ENCODE measurements around the gene IGSF6.
A peak's percentile ranks its signal among the peaks of the same experiment; 100 is the strongest.
"Not testable (repeated sequence)": the region's sequence is repeated elsewhere in the genome, so short reads cannot be mapped to it uniquely, and the experiment has no call there.

Gene IGSF6

GRCh38 chr16:21628772-21629171, 23.6 kb downstream of the IGSF6 start:
- DNase-seq, result no peak

GRCh38 chr16:21628121-21628726, 24.2 kb downstream of the IGSF6 start:
- DNase-seq, result no peak

DNA sequence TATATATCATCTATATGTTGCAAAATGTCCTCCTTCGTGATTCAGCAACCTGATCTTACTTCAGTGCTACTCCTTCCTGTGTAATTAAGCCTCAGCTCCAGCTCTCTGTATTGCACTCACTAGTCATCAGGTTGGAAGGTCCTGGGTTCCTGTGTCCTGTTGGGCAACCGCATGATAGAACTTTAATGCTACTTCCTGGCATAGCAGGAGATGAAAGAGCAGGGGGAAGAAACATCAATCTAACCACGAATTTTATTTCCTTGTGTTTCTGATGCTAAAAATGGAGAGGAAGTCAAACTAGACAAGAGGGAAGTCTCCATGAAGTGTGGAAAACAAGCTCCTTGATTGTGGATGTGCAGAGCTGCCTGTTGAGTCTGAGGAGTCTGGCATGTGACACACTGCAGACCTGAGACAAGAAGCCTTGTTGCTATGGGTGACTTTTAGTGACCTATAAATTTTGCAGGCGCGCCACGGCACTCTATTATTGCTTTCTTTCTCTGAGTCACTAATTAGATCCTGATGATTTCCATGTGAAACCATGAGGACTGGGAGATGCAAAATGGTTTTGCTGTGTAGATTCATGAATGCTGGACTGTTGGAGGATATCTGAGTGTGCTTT, 25.6 kb downstream of the IGSF6 start:
- peak; percentile 88 to 90 for DNase-seq

DNA sequence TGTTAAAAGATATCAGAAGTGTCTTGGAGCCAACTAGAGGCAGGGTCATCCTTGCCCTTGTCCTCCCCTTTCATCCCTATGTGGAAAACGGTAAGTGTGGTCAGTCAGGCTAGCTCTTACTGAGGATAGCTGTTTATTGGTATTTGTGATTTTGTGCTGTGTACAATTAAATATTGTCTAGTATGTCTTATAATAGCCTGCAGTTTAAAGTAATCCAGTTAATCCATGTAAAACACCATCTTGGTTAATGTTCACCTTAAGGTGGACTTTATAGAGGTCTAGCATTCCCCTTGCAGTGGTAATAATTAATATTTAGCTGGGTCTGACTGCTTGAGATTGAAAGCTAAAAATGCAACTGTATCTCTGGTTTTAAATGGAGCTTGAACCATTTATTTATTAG, 27.4 kb downstream of the IGSF6 start:
- DNase-seq, result no peak

DNA sequence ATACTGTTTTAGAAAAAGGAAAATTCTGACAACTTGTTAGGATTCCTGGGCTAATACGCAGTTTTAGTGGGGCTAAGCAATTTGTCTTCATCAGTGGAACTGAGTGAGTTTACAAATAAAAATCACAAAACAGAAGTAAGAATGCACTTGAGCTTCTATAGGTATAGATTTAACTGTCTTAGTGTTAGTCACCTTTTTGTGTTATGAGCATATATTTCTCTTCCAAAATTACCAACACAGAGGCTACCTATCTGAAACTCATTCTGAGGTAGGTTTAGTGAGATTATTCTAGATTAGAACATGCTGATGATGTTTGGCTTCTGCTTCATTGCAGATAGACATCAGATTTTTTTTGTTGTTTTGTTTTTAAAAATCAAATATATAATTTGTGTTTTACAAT, 29.9 kb downstream of the IGSF6 start:
- DNase-seq, result no peak

DNA sequence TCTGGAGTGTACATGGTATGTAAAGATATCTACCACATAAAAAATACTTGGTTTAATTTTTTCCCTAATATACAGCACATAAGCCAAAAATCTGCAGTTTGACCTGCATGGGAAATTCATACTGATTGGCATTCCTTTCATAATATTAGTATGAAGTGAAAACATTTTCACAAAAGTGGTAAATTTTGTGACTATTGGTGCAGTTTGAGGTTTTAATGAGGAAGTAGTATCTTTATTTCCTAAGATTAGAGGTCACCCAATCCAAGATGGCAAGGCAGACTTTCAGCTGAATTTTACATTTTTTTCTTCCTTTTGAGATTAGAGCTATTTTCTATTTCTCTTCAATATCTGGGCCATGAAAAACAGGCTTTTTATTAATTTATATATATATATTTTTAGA, 31.8 kb downstream of the IGSF6 start:
- DNase-seq, result no peak

DNA sequence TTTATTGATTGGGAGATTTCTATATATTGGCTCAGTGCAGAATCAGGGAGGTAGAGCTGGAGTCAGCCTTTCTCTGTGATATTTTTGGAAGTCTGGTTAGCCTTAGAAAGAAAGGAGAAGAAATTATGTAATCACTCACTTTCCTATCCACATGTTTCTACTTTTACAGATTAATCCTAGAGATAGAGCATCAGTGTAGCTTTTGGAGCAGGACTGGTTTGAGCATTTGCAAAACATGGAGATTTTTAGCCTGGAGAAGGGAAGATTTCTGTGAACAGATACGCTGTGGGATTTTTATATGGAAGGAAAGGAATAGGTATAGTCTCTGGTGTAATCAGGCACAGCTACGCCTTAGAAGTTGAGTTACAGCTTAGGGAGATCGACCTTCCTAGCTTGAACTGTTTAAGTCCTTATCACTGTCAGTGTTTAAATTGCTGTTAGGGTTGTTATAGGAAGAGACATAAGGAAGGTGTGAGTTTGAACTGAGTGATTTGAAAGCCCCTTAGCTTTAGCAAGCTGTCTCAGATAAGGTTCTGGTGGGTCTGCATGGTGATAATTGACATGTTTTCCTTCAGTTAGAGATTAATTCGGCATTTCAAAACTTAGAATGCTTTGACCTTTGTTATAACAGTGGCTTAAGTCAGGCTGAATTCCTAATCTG, 32.5 kb downstream of the IGSF6 start:
- no peak for DNase-seq

DNA sequence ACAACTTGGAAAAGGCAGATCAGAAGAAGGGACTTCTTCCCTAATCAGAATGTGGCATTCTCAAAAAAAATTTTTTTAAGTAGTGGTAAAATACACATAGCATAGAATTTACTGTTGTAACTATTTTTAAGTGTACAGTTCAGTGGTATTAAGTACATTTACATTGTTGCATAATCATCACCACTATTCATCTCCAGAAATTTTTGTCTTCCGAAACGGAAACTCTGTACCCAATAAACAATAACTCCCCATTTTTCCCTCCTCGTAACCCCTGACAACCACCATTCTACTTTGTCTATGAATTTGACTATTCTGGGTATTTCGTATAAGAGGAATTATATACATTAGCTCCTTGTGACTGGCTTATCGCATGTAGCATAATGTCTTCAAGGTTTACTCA, 34.1 kb downstream of the IGSF6 start:
- DNase-seq, result no peak

DNA sequence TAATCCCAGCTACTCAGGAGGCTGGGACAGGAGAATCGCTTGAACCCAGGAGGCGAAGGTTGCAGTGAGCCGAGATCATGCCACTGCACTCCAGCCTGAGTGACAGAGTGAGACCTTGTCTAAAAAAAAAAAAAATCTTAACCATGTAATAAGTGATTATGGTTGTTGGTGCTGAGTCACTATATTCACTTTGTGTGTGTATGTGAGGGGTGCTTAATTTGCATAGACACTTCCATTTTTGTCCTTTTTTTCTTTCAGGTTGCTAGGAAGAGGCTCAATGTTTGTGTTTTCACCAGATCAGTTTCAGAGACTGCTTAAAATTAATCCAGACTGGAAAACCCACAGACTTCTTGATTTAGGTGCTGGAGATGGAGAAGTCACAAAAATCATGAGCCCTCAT, 34.8 kb downstream of the IGSF6 start:
- DNase-seq, result no peak

DNA sequence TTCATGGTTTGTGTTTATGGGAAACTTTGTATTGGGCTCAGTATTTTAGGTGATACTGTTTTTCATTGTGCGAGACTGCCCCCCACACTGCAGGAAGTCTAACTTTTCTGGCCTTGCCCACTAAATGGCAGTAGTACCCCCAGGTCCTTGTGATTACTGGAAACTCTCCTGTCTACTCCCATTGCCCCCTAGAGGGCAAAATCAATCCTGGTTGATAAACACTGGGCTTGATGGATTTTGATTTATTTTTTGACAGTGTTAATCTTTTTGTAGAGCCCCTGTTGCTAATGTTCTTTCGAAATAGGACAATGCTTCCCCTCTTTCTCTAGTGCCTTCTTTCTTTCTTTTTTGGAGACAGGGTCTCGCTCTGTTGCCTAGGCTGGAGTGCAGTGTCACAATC, 37.5 kb downstream of the IGSF6 start:
- no peak for DNase-seq

DNA sequence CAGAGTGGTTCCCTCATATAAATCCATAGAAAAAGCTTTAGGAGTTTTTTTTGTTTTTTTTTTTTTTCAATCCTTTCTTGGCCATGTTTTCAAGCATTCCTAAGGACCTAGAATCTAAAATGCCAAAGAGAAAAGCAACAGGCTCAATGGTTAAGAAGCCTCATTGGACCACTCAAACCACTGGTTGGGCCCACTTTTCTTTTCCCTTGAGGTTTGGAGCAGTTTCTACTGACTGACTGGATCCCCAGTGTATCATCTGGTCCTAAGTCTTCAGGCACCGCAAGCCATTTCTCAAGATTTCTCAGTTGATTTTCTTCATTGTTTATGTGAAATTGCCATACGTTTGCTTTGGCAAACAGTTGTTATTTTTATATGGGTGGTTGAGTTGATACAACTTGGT, 38.6 kb downstream of the IGSF6 start:
- DNase-seq, result no peak

GRCh38 chr16:21613361-21613760, 39.0 kb downstream of the IGSF6 start:
- DNase-seq, result no peak

DNA sequence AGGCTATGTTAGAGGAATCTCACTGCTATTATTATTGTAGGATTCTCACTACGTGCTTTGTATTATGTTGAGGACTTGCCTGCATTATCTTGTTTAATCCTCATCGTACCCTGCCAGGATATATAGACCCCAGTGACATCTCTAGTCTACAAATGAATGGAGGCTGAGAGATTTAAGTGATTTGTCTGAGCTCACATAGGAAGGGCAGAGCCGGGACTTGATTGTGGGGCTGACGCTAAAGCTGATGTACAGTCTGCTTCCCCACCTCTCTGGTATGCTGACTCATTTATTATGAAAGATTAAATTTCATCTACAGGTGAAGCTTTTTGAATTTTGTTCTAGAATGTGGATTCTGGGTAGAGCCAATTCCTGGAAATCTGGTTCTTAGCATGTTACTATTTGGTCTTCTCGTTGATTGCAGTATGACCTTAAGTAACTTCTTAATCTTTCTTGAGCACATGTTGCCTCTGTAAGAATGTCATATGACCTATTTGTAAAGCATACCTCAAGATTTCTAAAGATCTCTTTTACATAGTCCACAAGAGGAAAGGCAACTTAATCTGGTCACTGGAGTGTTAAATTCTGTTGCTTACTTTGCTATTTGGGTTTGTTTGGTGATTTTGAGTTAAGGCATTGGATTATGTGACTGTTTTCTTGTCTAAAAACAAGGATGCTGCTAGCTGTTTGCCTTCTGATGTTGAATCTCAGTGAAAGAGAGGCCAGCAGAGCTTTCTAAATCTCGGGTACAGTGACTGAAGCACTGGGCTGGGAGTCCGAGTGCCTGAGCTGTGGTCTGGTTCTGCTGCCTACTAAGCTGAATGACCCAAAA, 40.6 kb downstream of the IGSF6 start:
- peak; percentile 73 to 91 for DNase-seq

DNA sequence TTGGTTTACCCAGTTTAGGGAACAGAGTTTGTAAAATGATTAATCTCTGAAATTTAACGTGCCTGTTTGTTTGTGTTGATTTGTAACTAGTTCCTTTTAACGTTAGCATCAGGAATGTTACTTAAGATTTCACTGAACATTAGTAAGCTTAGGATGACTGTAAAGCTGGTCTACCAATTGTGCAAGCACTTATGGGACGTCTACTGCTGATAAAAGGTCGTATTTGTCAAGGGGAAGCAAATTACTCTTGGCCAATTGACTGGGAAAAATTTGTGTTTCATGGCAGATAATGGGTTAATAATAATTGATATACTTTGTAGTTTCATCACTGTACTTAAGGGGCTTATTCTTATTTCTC, 41.2 kb downstream of the IGSF6 start:
- peak; percentile 88 to 91 for DNase-seq

GRCh38 chr16:21610766-21611165, 41.6 kb downstream of the IGSF6 start:
- no peak for DNase-seq

DNA sequence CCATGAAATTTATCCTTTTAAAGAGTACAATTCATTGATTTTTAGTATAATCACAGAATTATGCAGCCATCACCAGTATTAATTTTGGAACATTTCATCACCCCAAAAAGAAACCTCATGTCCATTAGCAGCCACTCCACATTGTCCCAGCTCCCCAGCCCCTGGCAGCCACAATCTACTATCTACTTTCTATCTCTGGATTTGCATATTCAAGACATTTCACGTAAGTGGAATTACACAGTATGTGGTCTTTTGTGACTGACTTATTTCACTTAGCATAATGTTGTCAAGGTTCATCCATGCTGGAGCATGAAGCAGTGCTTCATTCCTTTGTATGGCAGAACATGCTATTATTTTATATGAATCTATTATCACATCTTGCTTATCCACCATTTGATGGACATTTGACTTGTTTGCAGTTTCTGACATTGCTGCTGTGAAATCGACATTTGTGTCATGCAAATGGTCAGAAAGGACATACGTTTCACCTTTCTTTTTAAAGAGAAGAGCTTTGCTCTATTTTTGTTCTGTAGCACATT, 42.3 kb downstream of the IGSF6 start:
- DNase-seq, result no peak

- DNase-seq, result peak; percentile 91 to 94
These were observed 43.6 kb downstream of the IGSF6 start for GRCh38 chr16:21608639-21609328.

- not testable (repeated sequence) for DNase-seq
These were observed 46.6 kb downstream of the IGSF6 start for GRCh38 chr16:21605848-21606247.

- DNase-seq, result peak; percentile 64 to 73
These were observed 48.5 kb downstream of the IGSF6 start for GRCh38 chr16:21603928-21604327.

DNA sequence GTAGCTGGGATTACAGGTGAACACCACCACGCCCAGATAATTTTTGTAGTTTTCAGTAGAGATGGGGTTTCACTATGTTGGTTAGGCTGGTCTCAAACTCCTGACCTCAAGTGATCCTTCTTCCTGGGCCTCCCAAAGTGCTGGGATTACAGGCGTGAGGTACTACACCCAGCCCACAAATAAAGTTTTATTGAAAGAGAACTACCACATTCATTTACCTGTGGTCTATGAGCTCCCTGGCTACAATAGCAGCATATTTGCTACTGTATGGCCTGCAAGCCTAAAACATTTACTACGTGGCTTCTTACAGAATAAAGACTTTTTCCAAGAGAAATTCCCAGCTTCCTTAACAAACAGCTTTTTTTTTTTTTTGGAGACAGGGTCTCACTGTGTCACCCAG, 49.6 kb downstream of the IGSF6 start:
- DNase-seq, result no peak

DNA sequence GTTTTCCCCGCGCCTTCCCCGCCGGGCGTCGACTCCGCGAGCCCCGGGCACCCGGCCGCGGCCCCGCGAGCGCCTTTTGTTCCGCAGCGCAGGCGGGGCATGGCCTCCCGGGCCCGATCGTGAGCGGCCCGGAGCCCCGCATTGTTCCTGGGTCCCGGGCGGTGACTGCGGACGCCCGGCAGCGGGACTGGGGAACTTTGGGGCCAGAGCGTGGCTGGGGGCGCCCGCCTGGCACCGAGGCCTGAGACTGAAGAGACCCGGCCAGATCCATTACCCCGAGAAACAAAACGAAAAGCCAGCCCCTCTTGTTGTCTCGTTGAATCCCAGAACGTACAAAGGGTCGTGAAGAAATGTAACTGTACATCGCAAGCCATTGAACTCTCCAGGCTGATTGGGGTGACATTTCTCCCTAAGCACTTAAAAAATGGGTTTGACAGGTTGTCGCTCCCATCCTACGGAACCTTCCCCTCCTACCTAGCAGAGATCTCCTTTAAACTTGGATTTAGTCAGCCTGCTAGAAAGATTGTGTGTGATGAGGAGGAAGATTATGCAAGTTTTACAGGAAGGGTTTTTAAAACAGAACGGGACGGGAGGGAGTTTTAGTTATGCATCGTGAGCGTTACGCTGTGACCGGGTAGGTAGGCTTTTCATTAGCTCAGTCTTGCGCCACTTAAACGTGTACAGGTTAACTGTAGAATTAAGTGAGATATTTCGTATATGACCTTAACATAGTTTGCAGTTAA, 52.2 kb downstream of the IGSF6 start:
- DNase-seq, result peak; percentile 44 to 54
